C4-2B (cell line): ENCODE data around the gene POLK.

Source experiments
- CTCF ChIP-seq: fragments of 450-650 bp; conservative IDR thresholded peaks from 2 replicates; pipeline ENCODE4 v1.5.1; 2017; ENCODE audit warnings: mild to moderate bottlenecking
- ZFX ChIP-seq: fragments of 450-650 bp; IDR thresholded peaks from 2 replicates; pipeline ENCODE4 v1.6.1; 2017

- TF ChIP-seq CTCF = no peak
- TF ChIP-seq ZFX = no peak
Observed at GRCh38 chr5:75491621-75492020, 20.1 kb upstream of the POLK start.
